HG02943 (cell line): Measurements from ENCODE around the gene FAM72C.
"Not testable (repeated sequence)": the region's sequence is repeated elsewhere in the genome, so short reads cannot be mapped to it uniquely, and the experiment has no call there.

Source experiments
- ATAC-seq: cut with Tn5 transposase; IDR thresholded peaks from one replicate; pipeline ENCODE4 v1.9.1; 2021; ENCODE audit warnings: mild to moderate bottlenecking, low read depth, moderate library complexity; ENCODE audit not compliant: unreplicated experiment

The FAM72C gene

GRCh38 chr1:143919127-143919526 is 52.7 kb downstream of the FAM72C start:
- not testable (repeated sequence) for ATAC-seq

GRCh38 chr1:143918552-143918951 is 53.2 kb downstream of the FAM72C start:
- not testable (repeated sequence) for ATAC-seq

- not testable (repeated sequence) for ATAC-seq
Measured at GRCh38 chr1:143913705-143914104, 58.1 kb downstream of the FAM72C start.
